ENCODE measurements around the gene CAMK1D.
A peak's percentile ranks its signal among the peaks of the same experiment; 100 is the strongest.

CAMK1D gene

DNA sequence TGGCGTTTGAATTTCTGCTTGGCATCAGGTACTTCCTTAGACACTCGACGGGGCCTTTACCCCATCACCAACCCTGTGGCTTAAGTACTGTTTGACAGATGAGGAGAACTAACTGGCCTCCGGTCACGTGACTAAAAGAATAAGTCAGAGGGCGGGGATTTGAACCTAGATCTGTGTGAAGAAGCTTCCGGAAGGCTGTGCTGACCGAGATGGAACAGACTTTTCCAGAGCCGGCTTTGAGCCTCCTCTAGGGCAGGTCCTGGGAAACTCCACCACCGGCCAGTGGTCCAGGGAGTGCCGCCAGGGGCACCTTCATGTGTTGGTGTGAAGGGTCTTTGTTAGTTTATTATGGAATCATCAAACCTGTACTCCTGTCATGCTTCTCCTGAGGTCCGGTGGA, 26.9 kb downstream of the CAMK1D start (continued):
- TF ChIP-seq, protein P1, sequence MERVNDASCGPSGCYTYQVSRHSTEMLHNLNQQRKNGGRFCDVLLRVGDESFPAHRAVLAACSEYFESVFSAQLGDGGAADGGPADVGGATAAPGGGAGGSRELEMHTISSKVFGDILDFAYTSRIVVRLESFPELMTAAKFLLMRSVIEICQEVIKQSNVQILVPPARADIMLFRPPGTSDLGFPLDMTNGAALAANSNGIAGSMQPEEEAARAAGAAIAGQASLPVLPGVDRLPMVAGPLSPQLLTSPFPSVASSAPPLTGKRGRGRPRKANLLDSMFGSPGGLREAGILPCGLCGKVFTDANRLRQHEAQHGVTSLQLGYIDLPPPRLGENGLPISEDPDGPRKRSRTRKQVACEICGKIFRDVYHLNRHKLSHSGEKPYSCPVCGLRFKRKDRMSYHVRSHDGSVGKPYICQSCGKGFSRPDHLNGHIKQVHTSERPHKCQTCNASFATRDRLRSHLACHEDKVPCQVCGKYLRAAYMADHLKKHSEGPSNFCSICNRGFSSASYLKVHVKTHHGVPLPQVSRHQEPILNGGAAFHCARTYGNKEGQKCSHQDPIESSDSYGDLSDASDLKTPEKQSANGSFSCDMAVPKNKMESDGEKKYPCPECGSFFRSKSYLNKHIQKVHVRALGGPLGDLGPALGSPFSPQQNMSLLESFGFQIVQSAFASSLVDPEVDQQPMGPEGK (tag by site-specific recombination; IDR thresholded peaks at IDR 0.05), result no peak

DNA sequence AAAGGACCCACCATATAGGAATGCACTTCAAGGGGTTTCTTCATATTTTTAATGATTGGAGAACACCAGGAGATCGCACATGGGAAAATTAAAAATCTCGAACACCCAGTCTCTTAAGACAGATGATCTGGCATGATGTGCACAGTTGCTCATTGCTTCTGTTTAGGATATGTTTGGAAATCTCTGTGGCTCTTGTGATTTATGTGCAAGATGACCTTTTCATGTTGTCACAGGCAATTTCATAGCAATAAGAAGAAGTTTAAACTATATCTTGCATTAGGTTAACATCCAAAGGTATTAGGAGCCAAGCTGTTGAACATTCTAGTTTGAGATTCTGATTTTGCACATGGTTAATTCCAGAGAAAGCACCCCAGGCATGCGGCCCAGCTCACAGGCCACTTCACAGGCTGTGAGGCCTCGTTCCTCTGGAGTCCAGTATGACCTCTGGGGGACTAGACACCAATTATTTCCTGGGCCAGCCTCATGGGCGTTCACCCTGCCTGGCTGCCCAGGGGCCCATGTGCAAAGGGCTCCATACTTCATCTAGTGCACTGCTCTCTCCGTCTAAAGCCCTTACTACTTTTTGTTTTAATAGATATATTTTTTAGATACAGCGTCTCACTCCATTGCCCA, 28.4 kb downstream of the CAMK1D start:
- H3K4me1 ChIP-seq (ENCODE audit: control insufficient read depth, insufficient read depth, low read length), result peaks cover 6% of the 10 kb centered on the region; the same call in 1 of the 2 replicates
- no peak for TF ChIP-seq ZNF529 (tag by site-specific recombination; IDR thresholded peaks at IDR 0.05; ENCODE audit: insufficient replicate concordance)
- no peak for TF ChIP-seq ZNF138 (tag by site-specific recombination; IDR thresholded peaks at IDR 0.05; ENCODE audit: borderline replicate concordance)
- TF ChIP-seq, protein P2, sequence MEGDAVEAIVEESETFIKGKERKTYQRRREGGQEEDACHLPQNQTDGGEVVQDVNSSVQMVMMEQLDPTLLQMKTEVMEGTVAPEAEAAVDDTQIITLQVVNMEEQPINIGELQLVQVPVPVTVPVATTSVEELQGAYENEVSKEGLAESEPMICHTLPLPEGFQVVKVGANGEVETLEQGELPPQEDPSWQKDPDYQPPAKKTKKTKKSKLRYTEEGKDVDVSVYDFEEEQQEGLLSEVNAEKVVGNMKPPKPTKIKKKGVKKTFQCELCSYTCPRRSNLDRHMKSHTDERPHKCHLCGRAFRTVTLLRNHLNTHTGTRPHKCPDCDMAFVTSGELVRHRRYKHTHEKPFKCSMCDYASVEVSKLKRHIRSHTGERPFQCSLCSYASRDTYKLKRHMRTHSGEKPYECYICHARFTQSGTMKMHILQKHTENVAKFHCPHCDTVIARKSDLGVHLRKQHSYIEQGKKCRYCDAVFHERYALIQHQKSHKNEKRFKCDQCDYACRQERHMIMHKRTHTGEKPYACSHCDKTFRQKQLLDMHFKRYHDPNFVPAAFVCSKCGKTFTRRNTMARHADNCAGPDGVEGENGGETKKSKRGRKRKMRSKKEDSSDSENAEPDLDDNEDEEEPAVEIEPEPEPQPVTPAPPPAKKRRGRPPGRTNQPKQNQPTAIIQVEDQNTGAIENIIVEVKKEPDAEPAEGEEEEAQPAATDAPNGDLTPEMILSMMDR (tag by site-specific recombination; IDR thresholded peaks at IDR 0.05), result no peak
- no peak for TF ChIP-seq TRIM28 (IDR thresholded peaks at IDR 0.05; ENCODE audit: borderline replicate concordance, low read length)
- peak; percentile 26; the same call in 1 of the 2 replicates for TF ChIP-seq FEZF1 (tag by site-specific recombination; IDR thresholded peaks at IDR 0.05)
- ChIA-PET POLR2A (no interaction called here), CTCF (interaction anchor here (0.7 kb wide), 1 partner anchor 276 kb away, joined by 3 read pairs; no protein-coding TSS in a partner anchor)
- H3K36me3 ChIP-seq (ENCODE audit: control insufficient read depth in 2 of 2, insufficient read depth in 1 of 2, low read length in 2 of 2), result no peaks in the 10 kb centered on the region
- no peaks in the 10 kb centered on the region for H3K9me3 ChIP-seq (ENCODE audit: control insufficient read depth, insufficient read depth, low read depth, low read length)
- no peak overlapping the region for H3K27ac ChIP-seq (ENCODE audit: extremely low read depth, low read depth, low read length)
- no peak overlapping the region for H3K4me3 ChIP-seq (ENCODE audit: low read depth, low read length)

DNA sequence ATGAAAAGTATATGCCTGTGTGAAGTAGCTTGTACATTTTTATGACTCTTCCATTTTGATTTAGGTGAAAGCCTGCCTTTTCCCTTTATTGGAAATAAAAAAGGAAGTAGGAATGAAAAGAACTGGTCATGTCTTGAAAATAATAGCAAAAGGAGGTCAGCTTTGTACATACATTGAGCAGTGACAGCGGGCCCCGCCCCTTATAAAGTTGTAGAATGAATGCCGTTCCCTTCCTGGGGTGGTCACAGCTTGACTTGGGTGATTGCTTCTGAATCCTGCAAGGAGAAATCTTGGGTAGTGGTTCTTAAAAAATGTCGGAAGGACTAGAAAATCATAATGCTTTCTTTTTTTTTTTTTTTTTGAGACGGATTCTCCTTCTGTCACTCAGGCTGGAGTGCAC, 31.7 kb downstream of the CAMK1D start:
- CTCF ChIA-PET, result no interaction called here
- no peak overlapping the region for H3K27ac ChIP-seq (ENCODE audit: extremely low read depth, low read depth, low read length)
- POLR2A ChIA-PET, result no interaction called here
- H3K4me3 ChIP-seq (ENCODE audit: low read depth, low read length), result no peak overlapping the region
- H3K4me1 ChIP-seq (ENCODE audit: control insufficient read depth, insufficient read depth, low read length), result peaks cover 4% of the 10 kb centered on the region; the same call in 1 of the 2 replicates
- TF ChIP-seq, protein P3, sequence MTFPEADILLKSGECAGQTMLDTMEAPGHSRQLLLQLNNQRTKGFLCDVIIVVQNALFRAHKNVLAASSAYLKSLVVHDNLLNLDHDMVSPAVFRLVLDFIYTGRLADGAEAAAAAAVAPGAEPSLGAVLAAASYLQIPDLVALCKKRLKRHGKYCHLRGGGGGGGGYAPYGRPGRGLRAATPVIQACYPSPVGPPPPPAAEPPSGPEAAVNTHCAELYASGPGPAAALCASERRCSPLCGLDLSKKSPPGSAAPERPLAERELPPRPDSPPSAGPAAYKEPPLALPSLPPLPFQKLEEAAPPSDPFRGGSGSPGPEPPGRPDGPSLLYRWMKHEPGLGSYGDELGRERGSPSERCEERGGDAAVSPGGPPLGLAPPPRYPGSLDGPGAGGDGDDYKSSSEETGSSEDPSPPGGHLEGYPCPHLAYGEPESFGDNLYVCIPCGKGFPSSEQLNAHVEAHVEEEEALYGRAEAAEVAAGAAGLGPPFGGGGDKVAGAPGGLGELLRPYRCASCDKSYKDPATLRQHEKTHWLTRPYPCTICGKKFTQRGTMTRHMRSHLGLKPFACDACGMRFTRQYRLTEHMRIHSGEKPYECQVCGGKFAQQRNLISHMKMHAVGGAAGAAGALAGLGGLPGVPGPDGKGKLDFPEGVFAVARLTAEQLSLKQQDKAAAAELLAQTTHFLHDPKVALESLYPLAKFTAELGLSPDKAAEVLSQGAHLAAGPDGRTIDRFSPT (tag by site-specific recombination; IDR thresholded peaks at IDR 0.05), result no peak
- TF ChIP-seq, protein P4, sequence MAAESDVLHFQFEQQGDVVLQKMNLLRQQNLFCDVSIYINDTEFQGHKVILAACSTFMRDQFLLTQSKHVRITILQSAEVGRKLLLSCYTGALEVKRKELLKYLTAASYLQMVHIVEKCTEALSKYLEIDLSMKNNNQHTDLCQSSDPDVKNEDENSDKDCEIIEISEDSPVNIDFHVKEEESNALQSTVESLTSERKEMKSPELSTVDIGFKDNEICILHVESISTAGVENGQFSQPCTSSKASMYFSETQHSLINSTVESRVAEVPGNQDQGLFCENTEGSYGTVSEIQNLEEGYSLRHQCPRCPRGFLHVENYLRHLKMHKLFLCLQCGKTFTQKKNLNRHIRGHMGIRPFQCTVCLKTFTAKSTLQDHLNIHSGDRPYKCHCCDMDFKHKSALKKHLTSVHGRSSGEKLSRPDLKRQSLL (tag by site-specific recombination; IDR thresholded peaks at IDR 0.05), result no peak
- no peak for TF ChIP-seq KLF8 (tag by site-specific recombination; IDR thresholded peaks at IDR 0.05)
- no peaks in the 10 kb centered on the region for H3K9me3 ChIP-seq (ENCODE audit: control insufficient read depth, insufficient read depth, low read depth, low read length)
- H3K36me3 ChIP-seq (ENCODE audit: control insufficient read depth in 2 of 2, insufficient read depth in 1 of 2, low read length in 2 of 2), result no peaks in the 10 kb centered on the region

DNA sequence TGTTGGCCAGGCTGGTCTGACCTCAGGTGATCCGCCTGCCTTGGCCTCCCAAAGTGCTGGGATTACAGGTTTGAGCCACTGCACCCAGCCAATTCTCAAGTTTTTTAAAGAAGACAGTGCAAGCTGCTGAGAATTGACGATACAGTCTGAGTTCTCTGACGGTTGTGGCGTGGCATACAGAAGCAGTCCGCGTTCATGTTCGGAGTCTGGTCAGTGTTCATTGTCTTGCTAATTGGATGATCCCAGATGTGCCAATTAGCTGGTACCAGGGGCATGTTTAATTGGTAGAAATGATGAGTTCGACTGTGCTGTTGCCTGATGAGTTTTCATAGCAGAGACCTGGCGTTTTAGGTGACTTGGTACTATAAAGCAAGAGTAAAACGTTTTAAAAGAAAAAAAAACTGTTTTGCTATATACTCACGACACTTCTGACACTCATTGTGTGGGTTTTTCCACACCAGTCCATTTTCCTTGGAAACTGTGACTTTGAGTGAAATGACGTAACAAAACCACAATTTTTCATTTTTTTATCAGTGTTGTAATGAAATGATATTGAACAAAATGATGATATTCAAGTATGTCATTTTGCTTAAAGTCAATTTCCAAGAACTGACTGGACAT, 32.3 kb downstream of the CAMK1D start:
- CTCF ChIA-PET, result no interaction called here
- Histone ChIP-seq H3K36me3 (ENCODE audit: control insufficient read depth in 2 of 2, insufficient read depth in 1 of 2, low read length in 2 of 2) (no peaks in the 10 kb centered on the region), H3K4me3 (ENCODE audit: low read depth, low read length) (no peak overlapping the region), H3K27ac (ENCODE audit: extremely low read depth, low read depth, low read length) (no peak overlapping the region), H3K4me1 (ENCODE audit: control insufficient read depth, insufficient read depth, low read length) (peaks cover 4% of the 10 kb centered on the region; the same call in 1 of the 2 replicates), H3K9me3 (ENCODE audit: control insufficient read depth, insufficient read depth, low read depth, low read length) (no peaks in the 10 kb centered on the region)
- POLR2A ChIA-PET, result interaction anchor here (1.2 kb wide), 1 partner anchor 12 kb away, joined by 3 read pairs; no protein-coding TSS in a partner anchor
- TF ChIP-seq ZNF837 (tag by site-specific recombination; IDR thresholded peaks at IDR 0.05) (no peak), ZNF701 (tag by site-specific recombination; IDR thresholded peaks at IDR 0.05) (no peak), ZNF211 (tag by site-specific recombination; IDR thresholded peaks at IDR 0.05; ENCODE audit: low read depth) (no peak), ZNF76 (tag by site-specific recombination; IDR thresholded peaks at IDR 0.05; ENCODE audit: borderline replicate concordance, low read depth) (no peak), ZNF19 (tag by site-specific recombination; IDR thresholded peaks at IDR 0.05; ENCODE audit: low read depth) (no peak), ZNF10 (tag by site-specific recombination; IDR thresholded peaks at IDR 0.05) (no peak)
- TF ChIP-seq, protein P5, sequence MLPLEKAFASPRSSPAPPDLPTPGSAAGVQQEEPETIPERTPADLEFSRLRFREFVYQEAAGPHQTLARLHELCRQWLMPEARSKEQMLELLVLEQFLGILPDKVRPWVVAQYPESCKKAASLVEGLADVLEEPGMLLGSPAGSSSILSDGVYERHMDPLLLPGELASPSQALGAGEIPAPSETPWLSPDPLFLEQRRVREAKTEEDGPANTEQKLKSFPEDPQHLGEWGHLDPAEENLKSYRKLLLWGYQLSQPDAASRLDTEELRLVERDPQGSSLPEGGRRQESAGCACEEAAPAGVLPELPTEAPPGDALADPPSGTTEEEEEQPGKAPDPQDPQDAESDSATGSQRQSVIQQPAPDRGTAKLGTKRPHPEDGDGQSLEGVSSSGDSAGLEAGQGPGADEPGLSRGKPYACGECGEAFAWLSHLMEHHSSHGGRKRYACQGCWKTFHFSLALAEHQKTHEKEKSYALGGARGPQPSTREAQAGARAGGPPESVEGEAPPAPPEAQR (tag by site-specific recombination; IDR thresholded peaks at IDR 0.05), result no peak
- TF ChIP-seq, protein P6, sequence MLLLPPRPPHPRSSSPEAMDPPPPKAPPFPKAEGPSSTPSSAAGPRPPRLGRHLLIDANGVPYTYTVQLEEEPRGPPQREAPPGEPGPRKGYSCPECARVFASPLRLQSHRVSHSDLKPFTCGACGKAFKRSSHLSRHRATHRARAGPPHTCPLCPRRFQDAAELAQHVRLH (tag by site-specific recombination; IDR thresholded peaks at IDR 0.05), result no peak
- TF ChIP-seq, protein P7, sequence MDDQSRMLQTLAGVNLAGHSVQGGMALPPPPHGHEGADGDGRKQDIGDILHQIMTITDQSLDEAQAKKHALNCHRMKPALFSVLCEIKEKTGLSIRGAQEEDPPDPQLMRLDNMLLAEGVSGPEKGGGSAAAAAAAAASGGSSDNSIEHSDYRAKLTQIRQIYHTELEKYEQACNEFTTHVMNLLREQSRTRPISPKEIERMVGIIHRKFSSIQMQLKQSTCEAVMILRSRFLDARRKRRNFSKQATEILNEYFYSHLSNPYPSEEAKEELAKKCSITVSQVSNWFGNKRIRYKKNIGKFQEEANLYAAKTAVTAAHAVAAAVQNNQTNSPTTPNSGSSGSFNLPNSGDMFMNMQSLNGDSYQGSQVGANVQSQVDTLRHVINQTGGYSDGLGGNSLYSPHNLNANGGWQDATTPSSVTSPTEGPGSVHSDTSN (CRISPR knock-in tag; IDR thresholded peaks at IDR 0.05), result no peak

All from HEK293 (cell line).